Cortex of kidney (tissue), 1 donor: Measurements from ENCODE around the gene NEBL.

Experiments used
- DNase-seq: peaks from one replicate; lab custom pipeline; 2025; lab: John Stamatoyannopoulos, UW

The NEBL gene

GRCh38 chr10:20901110-20901509 lies 4.0 kb upstream of the NEBL start:
- DNase-seq: no peak

- DNase-seq: no peak
These were observed 1.9 kb upstream of the NEBL start for GRCh38 chr10:20898866-20899535.

- DNase-seq: no peak
These were observed 3.8 kb downstream of the NEBL start for GRCh38 chr10:20893297-20893696.

- no peak for DNase-seq
These were observed 4.3 kb downstream of the NEBL start for GRCh38 chr10:20892796-20893195.

- DNase-seq: no peak
These were observed 5.0 kb downstream of the NEBL start for GRCh38 chr10:20892011-20892585.

- no peak for DNase-seq
These were observed 5.8 kb downstream of the NEBL start for GRCh38 chr10:20891338-20891714.

GRCh38 chr10:20890491-20891337 lies 6.4 kb downstream of the NEBL start:
- DNase-seq: no peak

GRCh38 chr10:20890009-20890408 lies 7.1 kb downstream of the NEBL start:
- no peak for DNase-seq

GRCh38 chr10:20888620-20889330 lies 8.3 kb downstream of the NEBL start:
- DNase-seq: no peak

GRCh38 chr10:20887706-20888555 lies 9.2 kb downstream of the NEBL start:
- no peak for DNase-seq

- DNase-seq: no peak
These were observed 11.4 kb downstream of the NEBL start for GRCh38 chr10:20885678-20886077.

- no peak for DNase-seq
These were observed 13.6 kb downstream of the NEBL start for GRCh38 chr10:20883552-20883951.

GRCh38 chr10:20882091-20882490 lies 15.0 kb downstream of the NEBL start:
- DNase-seq: no peak

- no peak for DNase-seq
These were observed 18.0 kb downstream of the NEBL start for GRCh38 chr10:20879136-20879535.

GRCh38 chr10:20877986-20878983 lies 18.8 kb downstream of the NEBL start:
- DNase-seq: no peak

GRCh38 chr10:20877554-20877953 lies 19.6 kb downstream of the NEBL start:
- no peak for DNase-seq

- no peak for DNase-seq
These were observed 22.9 kb downstream of the NEBL start for GRCh38 chr10:20874261-20874660.

- DNase-seq: no peak
These were observed 25.1 kb downstream of the NEBL start for GRCh38 chr10:20871970-20872369.

GRCh38 chr10:20870834-20871233 lies 26.3 kb downstream of the NEBL start:
- no peak for DNase-seq

- DNase-seq: no peak
These were observed 34.1 kb downstream of the NEBL start for GRCh38 chr10:20863008-20863407.
